GM12878 (cell line): Measurements from ENCODE around the gene TNF. TPM values are rescaled to one million over a fixed set of nuclear protein-coding genes. Genes with fewer than 3 reads are reported as not detected.

ENCODE experiments used
- ATAC-seq: fragments of 200-7000 bp; cut with Tn5 transposase; 3 replicates; pipeline ENCODE4 v1.9.1; 2020; ENCODE audit warnings: mild to moderate bottlenecking, moderate library complexity
- BruUV-seq: library from RNA; stranded (reverse); fragments of 400-500 nt; replicated peaks from 2 replicates; lab custom pipeline; 2021; lab: Mats Ljungman, UMichigan
- CTCF ChIA-PET: fragments of 300-600 bp; sonication (Branson Sonifier 250); formaldehyde crosslinking; extraction: SDS; loops from one replicate; lab custom pipeline; 2021; ENCODE audit warnings: inconsistent platforms; lab: Yijun Ruan, JAX
- POLR2A ChIA-PET: fragments of 350-600 bp; formaldehyde crosslinking; extraction: SDS; loops from one replicate; lab custom pipeline; 2021; ENCODE audit warnings: inconsistent platforms; lab: Charles Lee
- RAD21 ChIA-PET: fragments of 300-600 bp; sonication (Branson Sonifier 250); formaldehyde crosslinking; loops from one replicate; lab custom pipeline; 2023; ENCODE audit warnings: antibody characterized with exemption; ENCODE audit not compliant: unreplicated experiment; lab: Charles Lee
- SMC1A ChIA-PET: fragments of 300-600 bp; sonication (Branson Sonifier 250); formaldehyde crosslinking; loops from one replicate; lab custom pipeline; 2023; ENCODE audit not compliant: unreplicated experiment, uncharacterized antibody; lab: Charles Lee
- DNase-seq: peaks from one replicate; pipeline ENCODE4 v3.0.0-alpha.2; 2011; ENCODE audit warnings: low read depth, low spot score
- FAIRE-seq: peaks from 3 replicates; lab custom pipeline; 2011; peaks lifted over from hg19 to GRCh38; lab: Jason Lieb, UNC
- H2AFZ ChIP-seq: 2 replicates; pipeline ENCODE4 v1.6.0; 2011; ENCODE audit warnings: low read depth, low read length, control low read depth; ENCODE audit not compliant: control insufficient read depth
- H3K27ac ChIP-seq: 2 replicates; pipeline ENCODE4 v1.5.1; 2011; ENCODE audit warnings: control low read depth; ENCODE audit not compliant: control insufficient read depth, insufficient read depth
- H3K27me3 ChIP-seq, 2 experiments: replicated peaks in 1 of 2; 2 replicates each; pipeline versions ENCODE4 v1.6.0 to v1.6.1; 2011; ENCODE audit warnings: low read length in 1 of 2; ENCODE audit not compliant: control insufficient read depth in 2 of 2, insufficient read depth in 2 of 2
- H3K36me3 ChIP-seq, 2 experiments: 2 replicates each; pipeline ENCODE4 v1.5.1; 2011; ENCODE audit warnings: low read length in 1 of 2; ENCODE audit not compliant: control insufficient read depth in 2 of 2, insufficient read depth in 2 of 2
- H3K4me1 ChIP-seq: 2 replicates; pipeline ENCODE4 v1.6.1; 2011; ENCODE audit warnings: mild to moderate bottlenecking, low read length, moderate library complexity, mixed read lengths; ENCODE audit not compliant: control insufficient read depth, insufficient read depth
- H3K4me2 ChIP-seq: 2 replicates; pipeline ENCODE4 v1.6.0; 2011; ENCODE audit warnings: control low read depth; ENCODE audit not compliant: control insufficient read depth, insufficient read depth
- H3K4me3 ChIP-seq: fragments of 200-600 bp; sonication (generic); 2 replicates; pipeline ENCODE4 v1.5.1; 2016
- H3K79me2 ChIP-seq: 2 replicates; pipeline ENCODE4 v1.6.0; 2011; ENCODE audit warnings: low read length; ENCODE audit not compliant: control insufficient read depth, insufficient read depth
- H3K9ac ChIP-seq: 2 replicates; pipeline ENCODE4 v1.8.0; 2011; ENCODE audit warnings: low read length, control low read depth, mixed read lengths; ENCODE audit not compliant: control insufficient read depth, insufficient read depth
- H3K9me3 ChIP-seq: replicated peaks from 3 replicates; pipeline ENCODE4 v1.5.1; 2011; ENCODE audit warnings: mild to moderate bottlenecking, low read length; ENCODE audit not compliant: control insufficient read depth, insufficient read depth
- H4K20me1 ChIP-seq: 2 replicates; pipeline ENCODE4 v1.6.0; 2011; ENCODE audit not compliant: control insufficient read depth, insufficient read depth
- BACH1 ChIP-seq: fragments of 450-650 bp; IDR thresholded peaks from 2 replicates; pipeline ENCODE4 v1.6.1; 2017; ENCODE audit warnings: mild to moderate bottlenecking, borderline replicate concordance
- CEBPB ChIP-seq, 2 experiments: fragments of 150-350 bp in 1 of 2; IDR thresholded peaks; 2 replicates each; pipeline ENCODE4 v1.6.1; 2012 to 2014; ENCODE audit warnings: low read depth in 2 of 2, low read length in 2 of 2, borderline replicate concordance in 1 of 2, inconsistent platforms in 1 of 2
- EED ChIP-seq: sonication (generic); IDR thresholded peaks from 2 replicates; pipeline ENCODE4 v1.6.1; 2016; ENCODE audit warnings: antibody characterized with exemption, low read depth
- IKZF1 ChIP-seq: fragments of 450-650 bp; conservative IDR thresholded peaks from 2 replicates; pipeline ENCODE4 v1.6.1; 2017; ENCODE audit warnings: antibody characterized with exemption, mild to moderate bottlenecking
- IRF3 ChIP-seq: fragments of 450-650 bp; IDR thresholded peaks from 2 replicates; pipeline ENCODE4 v1.6.1; 2014; ENCODE audit warnings: mild to moderate bottlenecking
- PAX5 ChIP-seq: IDR thresholded peaks from 2 replicates; pipeline ENCODE4 v1.6.1; 2011; ENCODE audit warnings: low read depth, low read length, borderline replicate concordance
- POLR2A ChIP-seq: IDR thresholded peaks from 2 replicates; pipeline ENCODE4 v1.6.1; 2011; ENCODE audit warnings: low read depth, mild to moderate bottlenecking, low read length
- POLR2AphosphoS2 ChIP-seq: IDR thresholded peaks from 2 replicates; pipeline ENCODE4 v1.6.1; 2011; ENCODE audit warnings: low read depth, mild to moderate bottlenecking, low read length, improper control_type of control experiment, moderate library complexity
- POU2F2 ChIP-seq: IDR thresholded peaks from 3 replicates; pipeline ENCODE4 v1.6.1; 2011; ENCODE audit warnings: low read depth, mild to moderate bottlenecking, low read length, borderline replicate concordance
- RB1 ChIP-seq: fragments of 450-650 bp; formaldehyde crosslinking; IDR thresholded peaks from 2 replicates; pipeline ENCODE4 v1.6.1; 2017; ENCODE audit warnings: mild to moderate bottlenecking, borderline replicate concordance
- SMAD5 ChIP-seq: IDR thresholded peaks from 2 replicates; pipeline ENCODE4 v1.6.1; 2016; ENCODE audit warnings: antibody characterized with exemption, low read depth
- ZBED1 ChIP-seq: IDR thresholded peaks from 2 replicates; pipeline ENCODE4 v1.6.1; 2016; ENCODE audit warnings: borderline replicate concordance
- ZBTB40 ChIP-seq: fragments of 450-650 bp; IDR thresholded peaks from 2 replicates; pipeline ENCODE4 v1.6.1; 2016; ENCODE audit warnings: mild to moderate bottlenecking, moderate library complexity, borderline replicate concordance
- WGBS: methylation state at CpG from one replicate; pipeline ENCODE4 v1.1.6; 2016; ENCODE audit warnings: low lambda C conversion rate; ENCODE audit not compliant: insufficient replicate concordance, insufficient coverage; ENCODE audit errors: missing lambda C conversion rate; 5-methylcytosine and 5-hydroxymethylcytosine counted together
- in situ Hi-C: fragments of 300-500 bp; cut with MboI; formaldehyde crosslinking; loops from 9 replicates; pipeline ENCODE4 v1.14.3; 2018; ENCODE audit warnings: mixed read lengths
- intact Hi-C: fragments of 100-400 bp; cut with micrococcal nuclease; formaldehyde crosslinking; loops from one replicate; pipeline ENCODE4 v1.14.2; 2022; ENCODE audit not compliant: unreplicated experiment
- polyA plus RNA-seq, 11 experiments: library from polyadenylated mRNA; depleted of rRNA in 4 of 11; unstranded in 6 of 11; stranded (reverse) in 5 of 11; fragments of >200 nt; fragmentation: Nextera tagmentation in 4 of 11; fragmentation: Illumina TruSeq in 1 of 11; extraction: Ambion mirVana in 4 of 11; extraction: Trizol in 1 of 11; gene quantifications; 1 replicate in 1 of 11; 2 replicates in 10 of 11; pipeline versions ENCODE4 v1.2.1 to v1.2.3, GENCODE V29; 2011 to 2016; ENCODE audit warnings: inconsistent platforms in 2 of 11, missing spikeins in 2 of 11, low read depth in 1 of 11
- total RNA-seq, 4 experiments: library from RNA; depleted of rRNA in 3 of 4; stranded (reverse); fragments of >200 nt in 3 of 4; fragmentation: Illumina TruSeq in 1 of 4; extraction: Trizol in 1 of 4; gene quantifications; 2 replicates each; pipeline versions ENCODE4 v1.2.1 to v1.2.3, GENCODE V29; 2013 to 2021
- TF ChIP-seq, protein P1 (sequence below): fragments of 450-650 bp; IDR thresholded peaks from 2 replicates; pipeline ENCODE4 v1.6.1; 2016; ENCODE audit warnings: mild to moderate bottlenecking

The TNF gene
- total and polyA plus RNA-seq, 10 of the 15 experiments (the other 5 are each of a cell fraction or from before 2014, with no cell fraction given): 18.0 to 94.8 (median 61.9) TPM

GRCh38 chr6:31578184-31579118 lies 3.1 kb downstream of the TNF start:
- in situ Hi-C loops (no loop called here), intact Hi-C loops (no loop called here)
- ChIA-PET POLR2A (interaction anchor here (1.0 to 17.1 kb wide), 6 partner anchors 6 to 42 kb away, joined by 3 to 282 read pairs (median 164); partner anchors contain the start of genes ATP6V1G2, LST1, LTB and NCR3), RAD21 (interaction anchor here (1.0 to 17.5 kb wide), 3 partner anchors 8 to 25 kb away, joined by 3 to 620 read pairs (median 466); partner anchors contain the start of genes ATP6V1G2, NCR3 and NFKBIL1), SMC1A (interaction anchor here (2.4 to 45.5 kb wide), 3 partner anchors 17 to 31 kb away, joined by 8 to 1989 read pairs (median 523); partner anchors contain the start of genes ATP6V1G2, DDX39B, LTA and NCR3), CTCF (interaction anchor here (1.3 to 31.0 kb wide), 3 partner anchors 15 to 44 kb away, joined by 3 to 2098 read pairs (median 789); partner anchors contain the start of genes ATP6V1G2, DDX39B, LST1 and LTA)
- Histone ChIP-seq H3K4me1 (peaks cover 46% of the 10 kb centered on the region), H4K20me1 (no peaks in the 10 kb centered on the region), H3K36me3 (peaks cover 0 to 7% of the 10 kb centered on the region in 2 experiments; a peak in 2 of 4 replicates), H3K27ac (peak overlapping the region; percentile 20; the same call in 1 of the 2 replicates), H3K27me3 (no peaks in the 10 kb centered on the region), H3K9ac (no peak overlapping the region), H3K9me3 (no peaks in the 10 kb centered on the region), H3K79me2 (peaks cover 82% of the 10 kb centered on the region), H3K4me2 (peak overlapping the region; percentile 57), H2AFZ (no peak overlapping the region), H3K4me3 (peak overlapping the region; percentile 93; the same call in 1 of the 2 replicates)
- WGBS: 34% methylated on average over 12 of the region's 12 CpGs
- no TSS peak for BruUV-seq
- no peak for FAIRE-seq
- no peak for ATAC-seq
- no peak for DNase-seq
- TF ChIP-seq CEBPB (IDR thresholded peaks at IDR 0.05; ENCODE audit: borderline replicate concordance in 1 of 2, low read depth in 2 of 2, low read length in 2 of 2) (no peak), POLR2A (peak; percentile 62), EED (peak; percentile 92), SMAD5 (peak; percentile 78), RB1 (no peak), POLR2AphosphoS2 (0 out of 2 replicates have a peak, but pooled peaks have one; percentile 30), IRF3 (no peak), ZBED1 (peak; percentile 77), POU2F2 (peak; percentile 23; the same call in 1 of the 3 replicates), BACH1 (0 out of 2 replicates have a peak, but pooled peaks have one; percentile 33), ZBTB40 (0 out of 2 replicates have a peak, but pooled peaks have one; percentile 26), PAX5 (peak; percentile 21; the same call in 1 of the 2 replicates), IKZF1 (peak; percentile 69)
- TF ChIP-seq, protein P1, sequence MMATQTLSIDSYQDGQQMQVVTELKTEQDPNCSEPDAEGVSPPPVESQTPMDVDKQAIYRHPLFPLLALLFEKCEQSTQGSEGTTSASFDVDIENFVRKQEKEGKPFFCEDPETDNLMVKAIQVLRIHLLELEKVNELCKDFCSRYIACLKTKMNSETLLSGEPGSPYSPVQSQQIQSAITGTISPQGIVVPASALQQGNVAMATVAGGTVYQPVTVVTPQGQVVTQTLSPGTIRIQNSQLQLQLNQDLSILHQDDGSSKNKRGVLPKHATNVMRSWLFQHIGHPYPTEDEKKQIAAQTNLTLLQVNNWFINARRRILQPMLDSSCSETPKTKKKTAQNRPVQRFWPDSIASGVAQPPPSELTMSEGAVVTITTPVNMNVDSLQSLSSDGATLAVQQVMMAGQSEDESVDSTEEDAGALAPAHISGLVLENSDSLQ: peak; percentile 67
